Measurements from ENCODE around the gene RASSF10.

Gene RASSF10

GRCh38 chr11:13046637-13047570, 37.8 kb downstream of the RASSF10 start:
- POLR2A ChIA-PET = no interaction called here

GRCh38 chr11:13047884-13048283, 38.8 kb downstream of the RASSF10 start:
- POLR2A ChIA-PET = interaction anchor here (0.6 kb wide), 1 partner anchor 1101 kb away, joined by 3 read pairs; no protein-coding TSS in a partner anchor
- CTCF ChIA-PET = no interaction called here
- TF ChIP-seq CTCF (IDR thresholded peaks at IDR 0.05; ENCODE audit: control extremely low read depth, extremely low read depth, low read depth, missing control alignments) = no peak
- no peak for DNase-seq (ENCODE audit: extremely low spot score)

More at GRCh38 chr11:13046637-13047570, 37.8 kb downstream of the RASSF10 start:
- no peak for DNase-seq (ENCODE audit: extremely low spot score)
- CTCF ChIA-PET = no interaction called here
- no peak for TF ChIP-seq CTCF (IDR thresholded peaks at IDR 0.05; ENCODE audit: control extremely low read depth, extremely low read depth, low read depth, missing control alignments)

GRCh38 chr11:13051257-13051656, 42.1 kb downstream of the RASSF10 start:
- ChIA-PET POLR2A (no interaction called here), CTCF (interaction anchor here (1.1 to 1.6 kb wide), 2 partner anchors 9 to 28 kb away, joined by 3 read pairs; no protein-coding TSS in a partner anchor)
- no peak for TF ChIP-seq CTCF (IDR thresholded peaks at IDR 0.05; ENCODE audit: control extremely low read depth, extremely low read depth, low read depth, missing control alignments)
- DNase-seq (ENCODE audit: extremely low spot score) = no peak

GRCh38 chr11:13052130-13052571, 43.0 kb downstream of the RASSF10 start:
- ChIA-PET CTCF (interaction anchor here (1.6 kb wide), 1 partner anchor 29 kb away, joined by 3 read pairs; no protein-coding TSS in a partner anchor), POLR2A (no interaction called here)
- no peak for DNase-seq (ENCODE audit: extremely low spot score)
- no peak for TF ChIP-seq CTCF (IDR thresholded peaks at IDR 0.05; ENCODE audit: control extremely low read depth, extremely low read depth, low read depth, missing control alignments)

GRCh38 chr11:13053255-13053917, 44.3 kb downstream of the RASSF10 start:
- ChIA-PET POLR2A (no interaction called here), CTCF (interaction anchor here (0.8 kb wide), 1 partner anchor 22 kb away, joined by 3 read pairs; no protein-coding TSS in a partner anchor)
- no peak for DNase-seq (ENCODE audit: extremely low spot score)
- TF ChIP-seq CTCF (IDR thresholded peaks at IDR 0.05; ENCODE audit: control extremely low read depth, extremely low read depth, low read depth, missing control alignments) = no peak

- POLR2A ChIA-PET = no interaction called here
Measured at GRCh38 chr11:13054278-13054677, 45.2 kb downstream of the RASSF10 start.

More at GRCh38 chr11:13054278-13054677, 45.2 kb downstream of the RASSF10 start:
- CTCF ChIA-PET = no interaction called here
- DNase-seq (ENCODE audit: extremely low spot score) = no peak
- no peak for TF ChIP-seq CTCF (IDR thresholded peaks at IDR 0.05; ENCODE audit: control extremely low read depth, extremely low read depth, low read depth, missing control alignments)

All from GM10248 (cell line).